ENCODE results near the gene RILP. TPM values are rescaled to one million over a fixed set of nuclear protein-coding genes. Genes with fewer than 3 reads are reported as not detected.

Gene RILP
- total RNA-seq, 1 experiment from 2014 or later, result 11.6 TPM

GRCh38 chr17:1628856-1629503 is 20.7 kb downstream of the RILP start:
- DNase-seq (ENCODE audit: low read depth, low spot score), result peak; percentile 82
- intact Hi-C loops (cut with micrococcal nuclease), result no loop called here
- Histone ChIP-seq H3K27ac (ENCODE audit: low read depth, low read length) (peak overlapping the region; percentile 65), H3K9me3 (ENCODE audit: control insufficient read depth in 1 of 2, insufficient read depth in 1 of 2, low read depth in 1 of 2, low read length in 2 of 2) (no peaks in the 10 kb centered on the region), H2AFZ (ENCODE audit: low read depth, low read length, poor library complexity, severe bottlenecking) (no peak overlapping the region), H3K4me3 (replicated peaks in 1 of 2; ENCODE audit: low read depth in 1 of 2, low read length in 2 of 2) (peak overlapping the region; percentile 85 to 93), H4K20me1 (ENCODE audit: insufficient read depth) (no peaks in the 10 kb centered on the region), H3K9me2 (ENCODE audit: insufficient read depth) (no peaks in the 10 kb centered on the region), H3K27me3 (ENCODE audit: insufficient read depth, low read length) (no peaks in the 10 kb centered on the region), H3K36me3 (ENCODE audit: control insufficient read depth in 1 of 2, insufficient read depth in 2 of 2, low read length in 2 of 2) (no peaks in the 10 kb centered on the region), H3K4me1 (ENCODE audit: control insufficient read depth in 1 of 2, insufficient read depth in 2 of 2, low read length in 2 of 2) (peaks cover 13 to 41% of the 10 kb centered on the region in 2 experiments), H3K4me2 (ENCODE audit: low read length) (peak overlapping the region; percentile 100), H3K9ac (ENCODE audit: low read length) (peak overlapping the region; percentile 92), H3K79me2 (ENCODE audit: insufficient read depth, low read length) (no peaks in the 10 kb centered on the region)
- POLR2A ChIA-PET, result interaction anchor here (0.6 to 3.8 kb wide), 7 partner anchors 11 to 166 kb away, joined by 3 to 16 read pairs (median 4); partner anchors contain the start of gene RILP
- CTCF ChIA-PET, result interaction anchor here (0.6 to 3.6 kb wide), 6 partner anchors 10 to 238 kb away, joined by 3 to 113 read pairs (median 14); partner anchors contain the start of gene RILP
- peak; percentile 81 for ATAC-seq
- no peak for TF ChIP-seq YY1 (IDR thresholded peaks at IDR 0.05; ENCODE audit: extremely low read depth, insufficient replicate concordance, low read depth, low read length)
- no peak for TF ChIP-seq CEBPB (IDR thresholded peaks at IDR 0.05; ENCODE audit: low read depth)
- no peak for TF ChIP-seq REST (IDR thresholded peaks at IDR 0.05; ENCODE audit: low read depth)
- TF ChIP-seq POLR2AphosphoS5 (IDR thresholded peaks at IDR 0.05; ENCODE audit: low read depth, low read length), result peak; percentile 52
- TF ChIP-seq EZH2 (IDR thresholded peaks at IDR 0.05), result no peak
- TF ChIP-seq SRF (IDR thresholded peaks at IDR 0.05; ENCODE audit: low read depth), result no peak
- no peak for TF ChIP-seq EGR1 (IDR thresholded peaks at IDR 0.05; ENCODE audit: low read depth)
- TF ChIP-seq ELF1 (IDR thresholded peaks at IDR 0.05; ENCODE audit: borderline replicate concordance, low read depth), result no peak
- TF ChIP-seq CTCF (IDR thresholded peaks at IDR 0.05 in 2 of 3, conservative IDR thresholded peaks at IDR 0.05 in 1 of 3; ENCODE audit: borderline replicate concordance in 1 of 3, insufficient read depth in 1 of 3, low read depth in 2 of 3, low read length in 2 of 3), result peak in 2 of 3 experiments; percentile 16 to 44; a peak in 1 of 6 replicates
- peak; percentile 48; the same call in 1 of the 2 replicates for TF ChIP-seq SP1 (IDR thresholded peaks at IDR 0.05; ENCODE audit: low read depth)
- TF ChIP-seq ZNF274 (IDR thresholded peaks at IDR 0.05; ENCODE audit: low read depth, low read length), result no peak
- peak; percentile 19; the same call in 1 of the 2 replicates for TF ChIP-seq ZFX (IDR thresholded peaks at IDR 0.05)
- TF ChIP-seq SIN3A (IDR thresholded peaks at IDR 0.05; ENCODE audit: low read depth), result peak; percentile 28; the same call in 1 of the 2 replicates
- RAD21 ChIA-PET (ENCODE audit: low non-redundant PET in 1 of 2, low total read pairs in 2 of 2, uncharacterized antibody in 2 of 2, unreplicated experiment in 2 of 2), result interaction anchor here (2.2 to 2.5 kb wide), 2 partner anchors 54 to 55 kb away, joined by 23 to 25 read pairs; no protein-coding TSS in a partner anchor
- no TSS peak for BruUV-seq (replicated peaks)

Measured in HCT116 (cell line).